Neuron (in vitro differentiated cells): ENCODE results near the gene KCNS1.

ENCODE experiments used
- H2AFZ ChIP-seq: one replicate; pipeline ENCODE4 v1.6.1; 2013; ENCODE audit warnings: low read depth, mild to moderate bottlenecking, inconsistent platforms, low read length, moderate library complexity
- H3K27me3 ChIP-seq: one replicate; pipeline ENCODE4 v1.6.1; 2013; ENCODE audit warnings: low read length; ENCODE audit not compliant: insufficient read depth
- H3K36me3 ChIP-seq: one replicate; pipeline ENCODE4 v1.6.1; 2013; ENCODE audit warnings: low read length; ENCODE audit not compliant: insufficient read depth
- H3K4me1 ChIP-seq: one replicate; pipeline ENCODE4 v1.6.1; 2013; ENCODE audit warnings: low read length; ENCODE audit not compliant: insufficient read depth
- H3K4me3 ChIP-seq: 2 replicates; pipeline ENCODE4 v1.5.1; 2013; ENCODE audit warnings: mild to moderate bottlenecking, low read length, moderate library complexity
- H3K9me3 ChIP-seq: one replicate; pipeline ENCODE4 v1.6.1; 2013; ENCODE audit warnings: low read length

KCNS1 gene

DNA sequence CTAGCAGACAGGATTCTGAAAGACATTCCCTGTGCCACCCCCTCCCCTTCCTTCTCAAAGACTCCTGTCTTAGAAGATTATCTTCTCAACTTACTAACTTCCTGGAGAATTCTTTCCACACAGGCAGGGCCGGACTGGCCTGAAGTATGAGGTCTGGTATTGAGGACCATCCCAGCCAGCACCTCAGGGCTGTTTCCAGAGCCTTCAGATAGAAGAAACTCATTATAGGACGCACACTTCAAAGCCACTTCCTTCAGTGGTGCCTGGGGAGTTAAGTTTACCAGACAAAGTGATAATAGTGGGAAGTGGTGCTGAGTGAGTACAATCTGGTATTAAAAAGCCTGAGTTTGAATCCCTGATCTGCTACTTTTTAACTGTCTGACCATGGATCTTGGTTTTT lies 15.6 kb downstream of the KCNS1 start:
- H3K36me3 ChIP-seq = peaks cover 13% of the 10 kb centered on the region

DNA sequence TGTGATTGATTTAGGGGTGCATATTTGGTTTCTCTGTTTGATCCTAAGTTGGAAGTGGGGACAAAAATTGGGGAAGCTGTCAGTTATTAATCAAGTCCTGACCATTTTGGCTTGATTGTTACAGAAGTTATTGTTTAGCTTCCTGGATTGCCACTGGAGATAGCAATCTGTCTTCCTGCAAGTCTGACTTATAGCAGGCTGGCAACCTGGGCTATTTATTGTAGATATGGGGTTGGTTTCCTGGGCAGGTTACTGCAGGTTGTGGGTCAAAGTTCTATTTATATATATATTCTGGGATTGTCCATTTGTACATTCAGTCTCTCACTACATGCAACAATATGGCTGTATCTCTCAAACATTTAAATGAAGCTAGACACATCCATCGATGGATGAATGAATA lies 17.8 kb downstream of the KCNS1 start:
- Histone ChIP-seq H2AFZ (no peak overlapping the region), H3K27me3 (no peaks in the 10 kb centered on the region), H3K4me3 (no peak overlapping the region), H3K4me1 (no peaks in the 10 kb centered on the region), H3K36me3 (peaks cover 14% of the 10 kb centered on the region), H3K9me3 (no peaks in the 10 kb centered on the region)

More for the DNA sequence above, 15.6 kb downstream of the KCNS1 start:
- Histone ChIP-seq H2AFZ (no peak overlapping the region), H3K4me3 (no peak overlapping the region), H3K27me3 (no peaks in the 10 kb centered on the region), H3K9me3 (no peaks in the 10 kb centered on the region), H3K4me1 (no peaks in the 10 kb centered on the region)

DNA sequence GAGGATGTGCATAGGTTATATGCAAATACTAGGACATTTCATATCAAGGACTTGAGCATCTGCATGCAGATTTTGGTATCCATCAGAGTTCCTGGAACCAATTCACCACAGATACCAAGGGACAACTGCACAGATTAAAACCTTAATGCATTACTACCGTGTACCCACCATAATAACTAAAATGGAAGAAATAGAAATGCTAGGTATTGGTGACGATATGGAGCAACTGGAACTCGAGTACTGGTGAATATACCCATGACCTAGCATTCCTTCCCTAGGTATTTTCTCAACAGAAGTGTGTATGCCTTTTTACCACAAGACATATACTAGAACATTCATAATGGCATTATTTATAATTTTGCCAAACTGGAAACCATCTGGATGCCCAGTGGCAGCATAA lies 18.5 kb downstream of the KCNS1 start:
- Histone ChIP-seq H3K36me3 (peaks cover 14% of the 10 kb centered on the region), H3K4me1 (no peaks in the 10 kb centered on the region), H3K27me3 (no peaks in the 10 kb centered on the region), H3K4me3 (no peak overlapping the region), H2AFZ (no peak overlapping the region), H3K9me3 (no peaks in the 10 kb centered on the region)

DNA sequence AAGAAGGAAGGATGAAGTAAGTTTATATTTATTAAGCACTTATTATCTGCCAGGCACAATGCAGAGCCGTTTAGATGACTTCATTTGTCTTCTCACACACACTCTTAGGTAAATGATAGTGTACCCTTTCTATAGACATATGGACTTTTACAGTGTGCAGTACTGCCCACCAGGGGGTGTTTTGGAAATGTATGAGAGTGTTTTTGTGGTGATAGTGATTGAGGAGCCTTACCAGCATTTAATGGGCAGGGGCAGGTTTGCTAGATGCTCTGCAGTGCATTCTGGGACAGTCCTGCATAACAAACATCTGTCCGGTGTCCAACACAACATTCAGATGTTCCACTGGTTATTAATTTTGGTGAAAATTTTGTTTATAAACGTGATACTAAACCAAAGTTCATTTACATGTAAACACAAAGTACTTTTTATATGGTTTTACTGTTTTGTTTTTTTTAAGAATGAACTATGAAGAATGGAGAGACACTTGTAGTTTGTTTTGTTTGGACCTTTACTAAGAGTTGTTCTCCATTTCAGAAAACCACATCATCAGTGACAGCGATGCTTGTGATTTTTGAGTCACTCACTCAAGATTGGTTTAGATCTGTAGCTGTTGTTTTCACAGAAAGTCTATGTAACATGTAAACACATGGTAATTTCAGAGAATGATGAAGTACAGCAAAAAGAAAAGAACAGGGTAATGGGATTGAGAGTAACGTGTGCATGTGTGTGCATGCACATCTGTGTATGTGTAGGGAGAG lies 19.9 kb downstream of the KCNS1 start:
- no peak overlapping the region for H3K4me3 ChIP-seq
- no peaks in the 10 kb centered on the region for H3K4me1 ChIP-seq
- H2AFZ ChIP-seq = no peak overlapping the region
- H3K36me3 ChIP-seq = peaks cover 24% of the 10 kb centered on the region
- H3K27me3 ChIP-seq = no peaks in the 10 kb centered on the region
- H3K9me3 ChIP-seq = no peaks in the 10 kb centered on the region

DNA sequence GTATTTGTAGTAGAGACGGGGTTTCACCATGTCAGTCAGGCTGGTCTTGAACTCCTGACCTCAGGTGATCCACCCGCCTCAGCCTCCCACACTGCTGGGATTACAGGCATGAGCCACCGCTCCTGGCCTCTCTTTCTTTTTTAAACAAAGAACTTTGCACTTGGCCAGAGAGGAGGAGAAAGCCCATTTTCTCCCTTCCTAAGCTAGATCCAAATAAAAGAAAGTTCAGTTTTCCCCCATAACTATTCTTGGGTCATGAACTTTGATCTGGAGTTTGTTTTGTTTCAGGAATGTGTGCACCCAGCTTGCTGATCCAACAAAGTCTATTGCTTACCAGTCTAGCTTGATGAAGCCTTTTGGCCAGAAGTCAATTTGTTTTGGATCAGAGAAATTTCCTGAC lies 23.4 kb downstream of the KCNS1 start:
- peaks cover 36% of the 10 kb centered on the region for H3K36me3 ChIP-seq
- H2AFZ ChIP-seq = no peak overlapping the region
- H3K4me3 ChIP-seq = no peak overlapping the region
- no peaks in the 10 kb centered on the region for H3K4me1 ChIP-seq
- no peaks in the 10 kb centered on the region for H3K9me3 ChIP-seq
- H3K27me3 ChIP-seq = no peaks in the 10 kb centered on the region

DNA sequence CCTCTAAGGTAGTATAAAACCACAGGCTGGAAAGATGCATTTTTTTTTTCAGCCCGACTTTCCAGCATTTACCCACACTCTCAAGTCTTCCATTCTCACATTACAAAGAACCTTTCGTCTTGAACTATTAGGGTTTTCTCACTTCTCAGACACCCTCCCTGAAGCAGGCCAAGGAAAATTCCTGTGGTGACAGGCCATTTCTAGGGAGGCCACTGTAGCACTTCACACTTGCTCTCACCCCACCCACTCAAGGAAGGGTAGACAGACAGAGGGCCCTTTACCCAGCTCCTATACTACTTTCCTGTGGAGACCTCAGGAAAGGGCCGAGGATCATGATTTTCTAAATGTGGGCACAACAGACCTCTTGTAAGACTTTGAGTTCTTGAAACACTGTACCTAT lies 27.7 kb downstream of the KCNS1 start:
- Histone ChIP-seq H2AFZ (no peak overlapping the region), H3K27me3 (no peaks in the 10 kb centered on the region), H3K4me1 (no peaks in the 10 kb centered on the region), H3K9me3 (peaks cover 2% of the 10 kb centered on the region), H3K36me3 (peaks cover 22% of the 10 kb centered on the region), H3K4me3 (no peak overlapping the region)

DNA sequence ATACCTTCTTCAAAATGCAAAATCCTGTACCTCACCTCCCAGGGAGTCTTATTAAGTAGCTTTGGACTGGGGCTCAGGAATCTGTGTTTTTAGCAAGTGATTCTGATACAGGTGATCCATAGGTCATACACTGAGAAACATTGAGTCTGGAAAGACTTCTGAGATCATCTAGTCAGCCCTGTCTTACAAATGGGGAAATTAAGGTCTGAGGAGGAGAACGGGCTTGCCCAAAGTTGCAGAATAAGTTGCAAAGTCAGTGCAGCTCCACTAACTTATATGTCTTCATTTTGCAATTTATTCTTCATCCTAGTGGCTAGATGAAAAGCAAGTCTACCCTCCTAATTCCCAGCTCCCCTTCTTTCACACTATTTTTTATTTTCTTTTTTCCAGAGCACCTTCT lies 28.9 kb downstream of the KCNS1 start:
- H3K4me3 ChIP-seq = no peak overlapping the region

DNA sequence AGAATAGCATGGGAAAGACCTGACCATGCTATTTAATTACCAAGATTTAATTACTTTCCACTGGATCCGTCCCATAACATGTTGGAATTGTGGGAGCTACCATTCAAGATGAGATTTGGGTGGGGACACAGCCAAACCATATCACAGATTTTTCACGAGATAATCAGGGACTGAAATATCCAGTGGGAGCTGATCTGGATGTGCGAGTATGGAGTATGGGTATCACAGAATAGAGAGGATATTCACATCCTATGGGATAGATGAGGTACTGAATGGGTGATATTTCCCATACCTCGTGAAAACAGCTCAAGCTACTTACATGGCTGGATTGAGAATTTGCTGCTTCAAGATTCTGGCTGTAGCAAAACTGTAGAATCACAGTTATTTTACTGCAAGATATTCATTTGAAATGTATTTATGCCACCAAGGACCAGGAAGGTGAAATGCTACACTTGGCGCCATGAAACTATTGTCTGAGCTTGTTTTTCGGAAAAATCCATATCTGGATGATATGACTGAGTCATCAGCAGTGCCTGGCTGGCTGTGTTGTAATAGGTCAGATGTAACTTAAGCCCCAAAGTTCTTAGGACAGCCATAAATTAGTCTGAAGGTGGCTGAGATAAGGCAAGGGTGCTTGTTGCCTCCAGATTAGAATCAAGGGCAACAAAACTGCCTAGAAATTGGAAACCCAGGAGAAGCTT lies 29.8 kb downstream of the KCNS1 start:
- H3K36me3 ChIP-seq = peaks cover 12% of the 10 kb centered on the region
- H2AFZ ChIP-seq = no peak overlapping the region
- no peaks in the 10 kb centered on the region for H3K27me3 ChIP-seq
- H3K9me3 ChIP-seq = peaks cover 2% of the 10 kb centered on the region
- no peak overlapping the region for H3K4me3 ChIP-seq
- H3K4me1 ChIP-seq = no peaks in the 10 kb centered on the region

More for the DNA sequence above, 28.9 kb downstream of the KCNS1 start:
- no peaks in the 10 kb centered on the region for H3K27me3 ChIP-seq
- no peaks in the 10 kb centered on the region for H3K4me1 ChIP-seq
- no peak overlapping the region for H2AFZ ChIP-seq
- peaks cover 2% of the 10 kb centered on the region for H3K9me3 ChIP-seq
- peaks cover 22% of the 10 kb centered on the region for H3K36me3 ChIP-seq

DNA sequence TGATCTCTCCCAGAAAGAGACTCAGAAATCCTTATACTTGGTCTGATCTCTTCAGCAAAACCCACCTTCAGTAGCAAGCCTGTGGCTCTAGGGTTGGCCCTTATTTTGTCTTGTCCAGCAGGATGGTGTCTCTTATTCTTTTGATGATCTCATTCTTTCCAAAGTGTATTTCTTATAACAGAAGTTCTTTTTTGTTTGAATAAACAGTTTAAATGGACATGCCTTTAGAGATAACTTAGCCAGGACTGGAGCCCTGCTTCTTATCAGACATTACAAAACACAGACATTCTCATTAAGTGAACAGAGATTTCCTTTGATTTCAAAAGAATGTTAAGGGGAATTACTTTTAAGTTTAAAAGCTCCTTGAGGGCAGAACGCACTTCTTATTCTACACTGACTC lies 31.7 kb downstream of the KCNS1 start:
- H2AFZ ChIP-seq = no peak overlapping the region
- H3K4me1 ChIP-seq = no peaks in the 10 kb centered on the region
- H3K36me3 ChIP-seq = no peaks in the 10 kb centered on the region
- no peaks in the 10 kb centered on the region for H3K27me3 ChIP-seq
- no peak overlapping the region for H3K4me3 ChIP-seq
- H3K9me3 ChIP-seq = peaks cover 2% of the 10 kb centered on the region

DNA sequence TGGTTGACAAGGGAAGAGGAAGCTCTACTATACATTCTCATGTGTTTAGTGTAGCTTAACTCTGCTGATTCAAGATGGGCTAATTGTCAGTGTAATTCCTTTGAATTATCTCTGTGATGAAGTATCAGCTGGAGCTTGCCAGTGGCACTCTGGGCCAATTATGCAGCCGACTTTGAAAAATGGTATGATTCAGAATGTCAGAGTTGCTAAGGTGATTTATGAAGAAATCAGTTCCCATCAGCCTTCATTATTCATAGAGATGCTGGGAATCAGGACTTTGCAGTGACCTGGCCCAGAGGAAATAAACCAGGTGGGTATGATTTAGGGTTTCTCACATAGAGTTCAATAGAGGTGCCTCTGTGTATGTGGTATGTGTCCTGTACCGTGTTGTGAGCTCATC lies 33.4 kb downstream of the KCNS1 start:
- H2AFZ ChIP-seq = no peak overlapping the region
- peaks cover 2% of the 10 kb centered on the region for H3K36me3 ChIP-seq
- no peaks in the 10 kb centered on the region for H3K4me1 ChIP-seq
- H3K4me3 ChIP-seq = no peak overlapping the region
- peaks cover 2% of the 10 kb centered on the region for H3K9me3 ChIP-seq
- no peaks in the 10 kb centered on the region for H3K27me3 ChIP-seq

DNA sequence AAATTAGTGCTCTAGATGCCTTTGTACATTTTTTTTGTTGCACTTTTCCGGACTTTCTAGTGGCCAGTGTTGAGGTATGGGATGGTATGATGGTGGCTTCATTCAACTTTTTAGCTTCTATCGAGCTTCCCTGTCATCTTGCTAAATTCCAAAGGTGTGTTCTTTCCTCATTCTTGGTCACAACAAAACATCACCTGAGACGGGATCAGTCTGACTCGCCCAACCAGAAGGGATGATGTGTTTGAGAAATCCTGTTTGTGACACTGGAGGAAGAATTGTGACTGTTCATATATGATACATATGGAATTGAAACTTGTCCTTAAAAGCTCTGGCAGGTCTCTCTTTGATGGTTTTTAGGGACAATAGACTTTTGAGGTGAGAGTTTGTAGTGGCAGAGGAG lies 33.8 kb downstream of the KCNS1 start:
- H3K4me3 ChIP-seq = no peak overlapping the region
- peaks cover 2% of the 10 kb centered on the region for H3K9me3 ChIP-seq
- no peaks in the 10 kb centered on the region for H3K27me3 ChIP-seq
- H3K36me3 ChIP-seq = peaks cover 2% of the 10 kb centered on the region
- H2AFZ ChIP-seq = no peak overlapping the region
- no peaks in the 10 kb centered on the region for H3K4me1 ChIP-seq

DNA sequence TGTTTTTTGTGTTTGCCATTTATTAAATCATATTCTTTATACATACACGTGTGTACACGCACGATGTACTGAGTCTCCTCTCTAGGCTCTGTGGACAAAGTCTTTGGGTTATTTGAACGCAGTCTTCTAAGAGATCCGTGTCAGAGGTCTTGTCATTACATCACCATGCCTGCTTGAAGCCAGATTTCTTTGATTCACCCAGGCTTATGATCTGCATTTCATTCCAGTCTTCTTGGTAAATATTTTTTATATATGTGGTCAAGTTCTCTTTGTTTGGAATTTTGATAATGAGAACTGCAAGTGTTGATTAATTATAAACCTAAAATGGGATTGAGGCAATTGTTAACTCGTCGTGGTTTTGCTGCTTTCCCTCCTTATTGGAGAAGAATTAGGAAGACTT lies 34.6 kb downstream of the KCNS1 start:
- Histone ChIP-seq H3K36me3 (peaks cover 2% of the 10 kb centered on the region), H3K4me1 (no peaks in the 10 kb centered on the region), H3K9me3 (peaks cover 2% of the 10 kb centered on the region), H3K4me3 (no peak overlapping the region), H2AFZ (no peak overlapping the region), H3K27me3 (no peaks in the 10 kb centered on the region)

DNA sequence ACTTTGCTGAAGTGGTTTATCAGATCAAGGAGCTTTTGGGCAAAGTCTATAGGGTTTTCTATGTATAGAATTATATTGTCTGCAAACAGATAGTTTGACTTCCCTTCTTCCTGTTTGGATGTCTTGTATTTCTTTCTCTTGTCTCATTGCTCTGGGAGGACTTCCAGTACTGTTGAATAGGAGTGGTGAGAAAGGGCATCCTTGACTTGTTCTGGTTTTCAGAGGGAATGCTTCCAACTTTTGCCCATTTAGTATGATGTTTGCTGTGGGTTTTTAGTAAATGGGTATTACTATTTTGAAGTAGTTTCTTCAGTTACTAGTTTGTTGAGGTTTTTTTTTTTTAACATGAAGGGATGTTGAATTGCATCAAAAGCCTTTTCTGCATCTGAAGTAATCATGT lies 36.1 kb downstream of the KCNS1 start:
- no peaks in the 10 kb centered on the region for H3K4me1 ChIP-seq
- no peaks in the 10 kb centered on the region for H3K9me3 ChIP-seq
- H3K27me3 ChIP-seq = no peaks in the 10 kb centered on the region
- H2AFZ ChIP-seq = no peak overlapping the region
- peaks cover 2% of the 10 kb centered on the region for H3K36me3 ChIP-seq
- H3K4me3 ChIP-seq = no peak overlapping the region
